GM18870 (cell line): ENCODE data around the gene CRYM.
"Not testable (repeated sequence)": the region's sequence is repeated elsewhere in the genome, so short reads cannot be mapped to it uniquely, and the experiment has no call there.

ENCODE experiments used
- ATAC-seq: cut with Tn5 transposase; IDR thresholded peaks from one replicate; pipeline ENCODE4 v1.9.1; 2021; ENCODE audit warnings: moderate library complexity; ENCODE audit not compliant: unreplicated experiment

The CRYM gene

GRCh38 chr16:21277927-21278706, at the start of gene CRYM:
CRYM (minus strand) TSS chr16:21278290; CDS start chr16:21278251, 39 bp downstream.
- no peak for ATAC-seq

GRCh38 chr16:21327046-21327445, 49.0 kb upstream of the CRYM start:
- no peak for ATAC-seq

- no peak for ATAC-seq
These were observed 48.4 kb upstream of the CRYM start for GRCh38 chr16:21326459-21326858.

GRCh38 chr16:21324267-21324666, 46.2 kb upstream of the CRYM start:
- no peak for ATAC-seq

- not testable (repeated sequence) for ATAC-seq
These were observed 44.2 kb upstream of the CRYM start for GRCh38 chr16:21322251-21322650.

- no peak for ATAC-seq
These were observed 43.6 kb upstream of the CRYM start for GRCh38 chr16:21321736-21322135.

- no peak for ATAC-seq
These were observed 36.2 kb upstream of the CRYM start for GRCh38 chr16:21314339-21314738.

GRCh38 chr16:21312863-21313372, 34.8 kb upstream of the CRYM start:
- not testable (repeated sequence) for ATAC-seq

GRCh38 chr16:21312046-21312445, 34.0 kb upstream of the CRYM start:
- ATAC-seq = not testable (repeated sequence)

GRCh38 chr16:21306712-21307111, 28.6 kb upstream of the CRYM start:
- not testable (repeated sequence) for ATAC-seq

GRCh38 chr16:21302898-21303528, 24.9 kb upstream of the CRYM start:
- ATAC-seq = no peak

GRCh38 chr16:21302454-21302853, 24.4 kb upstream of the CRYM start:
- ATAC-seq = no peak

GRCh38 chr16:21301895-21302291, 23.8 kb upstream of the CRYM start:
- no peak for ATAC-seq

GRCh38 chr16:21301168-21301894, 23.2 kb upstream of the CRYM start:
- ATAC-seq = peak; percentile 42

- ATAC-seq = peak; percentile 47
These were observed 22.4 kb upstream of the CRYM start for GRCh38 chr16:21300309-21301167.

- ATAC-seq = not testable (repeated sequence)
These were observed 11.7 kb upstream of the CRYM start for GRCh38 chr16:21289789-21290188.

GRCh38 chr16:21285314-21285713, 7.2 kb upstream of the CRYM start:
- no peak for ATAC-seq

- ATAC-seq = no peak
These were observed 6.3 kb upstream of the CRYM start for GRCh38 chr16:21284414-21284813.

- no peak for ATAC-seq
These were observed 5.6 kb upstream of the CRYM start for GRCh38 chr16:21283521-21284289.
